Sciatic nerve (tissue), 2 donors: ENCODE measurements around the gene PROM1. TPM values are rescaled to one million over a fixed set of nuclear protein-coding genes. Genes with fewer than 3 reads are reported as not detected.

Experiments used
- ATAC-seq: fragments of 200-7000 bp; cut with Tn5 transposase; one replicate; pipeline ENCODE4 v1.9.1; 2020; ENCODE audit warnings: mild to moderate bottlenecking, moderate library complexity
- DNase-seq: peaks from one replicate; pipeline ENCODE4 v3.0.0-alpha.2; 2020; ENCODE audit warnings: low spot score
- intact Hi-C: fragments of 100-400 bp; cut with DNase I; formaldehyde crosslinking; loops from one replicate; pipeline ENCODE4 v1.14.2; 2022
- total RNA-seq: library from RNA; stranded (reverse); fragmentation: NEBNext Ultra II Directional; extraction: Animal tissue kit (Norgen Biotek cat#: 25700); gene quantifications from one replicate; pipeline ENCODE4 v1.2.1, GENCODE V29; 2021
- donor health status: DM: no; HTN: no; CAD: no.
- donor health status: DM: no; HTN: no; CAD: no.

The PROM1 gene
- total RNA-seq, 1 donor from 2014 or later, result 0.40 TPM

GRCh38 chr4:15935504-15936402, 148.1 kb downstream of the PROM1 start:
- peak; percentile 87 for ATAC-seq
- intact Hi-C loops, result no loop called here
- DNase-seq, result no peak

- no peak for ATAC-seq
- no peak for DNase-seq
- intact Hi-C loops, result no loop called here
Measured at GRCh38 chr4:15934259-15934658, 149.6 kb downstream of the PROM1 start.

- intact Hi-C loops, result no loop called here
- ATAC-seq (no peak), DNase-seq (no peak)
Measured at GRCh38 chr4:15931451-15932210, 152.2 kb downstream of the PROM1 start.

- no peak for DNase-seq
- intact Hi-C loops, result no loop called here
- ATAC-seq, result no peak
Measured at GRCh38 chr4:15930314-15930713, 153.5 kb downstream of the PROM1 start.

GRCh38 chr4:15929540-15929939, 154.3 kb downstream of the PROM1 start:
- DNase-seq, result no peak
- ATAC-seq, result no peak
- intact Hi-C loops, result no loop called here

- intact Hi-C loops, result no loop called here
- ATAC-seq (no peak), DNase-seq (no peak)
Measured at GRCh38 chr4:15928883-15929282, 154.9 kb downstream of the PROM1 start.

- intact Hi-C loops, result no loop called here
- no peak for ATAC-seq
- DNase-seq, result no peak
Measured at GRCh38 chr4:15926486-15926885, 157.3 kb downstream of the PROM1 start.

- ATAC-seq, result no peak
- intact Hi-C loops, result loop anchor here (1.0 kb wide), 1 partner anchor 45 kb away; no protein-coding TSS in a partner anchor
- no peak for DNase-seq
Measured at GRCh38 chr4:15925830-15926229, 158.0 kb downstream of the PROM1 start.

- no peak for DNase-seq
- ATAC-seq, result no peak
- intact Hi-C loops, result no loop called here
Measured at GRCh38 chr4:15921592-15921932, 162.3 kb downstream of the PROM1 start.

- intact Hi-C loops, result no loop called here
- DNase-seq (no peak), ATAC-seq (no peak)
Measured at GRCh38 chr4:15920723-15921591, 162.9 kb downstream of the PROM1 start.

GRCh38 chr4:15918484-15919129, 165.2 kb downstream of the PROM1 start:
- intact Hi-C loops, result no loop called here
- ATAC-seq, result no peak
- no peak for DNase-seq

Other genes starting within 250 kb of the PROM1 start
- gene FGFBP1, start 145.3 kb downstream of the PROM1 start, total RNA-seq, result not detected
- 129 TPM for gene FGFBP2, start 120.8 kb downstream of the PROM1 start, total RNA-seq
- gene TAPT1, start 142.4 kb upstream of the PROM1 start, total RNA-seq, result 59.5 TPM